Endothelial cell of umbilical vein (primary cell): ENCODE results near the gene MYO1G. TPM values are rescaled to one million over a fixed set of nuclear protein-coding genes. Genes with fewer than 3 reads are reported as not detected.

Source experiments
- BruUV-seq: library from RNA; stranded (reverse); fragments of 400-500 nt; replicated peaks from 2 replicates; lab custom pipeline; 2021; lab: Mats Ljungman, UMichigan
- CTCF ChIA-PET: fragments of 300-600, 350-600 bp; sonication (Branson Sonifier 250); formaldehyde crosslinking; loops from one replicate; lab custom pipeline; 2021; ENCODE audit warnings: antibody characterized with exemption, inconsistent platforms; lab: Charles Lee
- POLR2A ChIA-PET: fragments of 300-600, 350-600 bp; sonication (Branson Sonifier 250); formaldehyde crosslinking; loops from one replicate; lab custom pipeline; 2021; ENCODE audit warnings: antibody characterized with exemption, inconsistent platforms; lab: Charles Lee
- DNase-seq: peaks from one replicate; pipeline ENCODE4 v3.0.0-alpha.2; 2011; ENCODE audit warnings: low read depth, low spot score
- FAIRE-seq: peaks from 2 replicates; lab custom pipeline; 2011; peaks lifted over from hg19 to GRCh38; lab: Jason Lieb, UNC
- H2AFZ ChIP-seq: 2 replicates; pipeline ENCODE4 v1.6.0; 2012; ENCODE audit warnings: low read depth, low read length, control low read depth, inconsistent platforms
- H3K27ac ChIP-seq: 2 replicates; pipeline ENCODE4 v1.5.1; 2011; ENCODE audit warnings: low read depth, mild to moderate bottlenecking, control low read depth, low read length, moderate library complexity; ENCODE audit not compliant: insufficient read depth
- H3K27me3 ChIP-seq, 2 experiments: 2 replicates each; pipeline versions ENCODE4 v1.6.0 to v1.6.1; 2011; ENCODE audit warnings: low read length in 2 of 2, mixed read lengths in 1 of 2; ENCODE audit not compliant: control insufficient read depth in 2 of 2, insufficient read depth in 2 of 2
- H3K36me3 ChIP-seq, 2 experiments: 2 replicates in 1 of 2; 3 replicates in 1 of 2; pipeline ENCODE4 v1.5.1; 2011; ENCODE audit warnings: low read length in 2 of 2, mild to moderate bottlenecking in 1 of 2, moderate library complexity in 1 of 2; ENCODE audit not compliant: control insufficient read depth in 2 of 2, insufficient read depth in 2 of 2; ENCODE audit errors: extremely low read depth in 1 of 2
- H3K4me1 ChIP-seq: 3 replicates; pipeline ENCODE4 v1.5.1; 2011; ENCODE audit warnings: mild to moderate bottlenecking, low read length; ENCODE audit not compliant: control insufficient read depth, insufficient read depth; ENCODE audit errors: extremely low read depth
- H3K4me2 ChIP-seq: 2 replicates; pipeline ENCODE4 v1.6.1; 2011; ENCODE audit warnings: low read length, control low read depth, mixed read lengths; ENCODE audit not compliant: insufficient read depth
- H3K4me3 ChIP-seq, 3 experiments: fragments of 200-600 bp in 1 of 3; sonication (generic), shearing (Covaris generic) in 1 of 3; replicated peaks in 1 of 3; 2 replicates each; pipeline ENCODE4 v1.5.1; 2011 to 2016; ENCODE audit warnings: control low read depth in 3 of 3, low read length in 3 of 3, mild to moderate bottlenecking in 2 of 3, inconsistent platforms in 1 of 3, low read depth in 1 of 3, moderate library complexity in 1 of 3; ENCODE audit not compliant: insufficient read depth in 1 of 3
- H3K79me2 ChIP-seq: 2 replicates; pipeline ENCODE4 v1.6.0; 2012; ENCODE audit warnings: low read length, inconsistent platforms; ENCODE audit not compliant: control insufficient read depth, insufficient read depth
- H3K9ac ChIP-seq: replicated peaks from 2 replicates; pipeline ENCODE3; 2011; ENCODE audit warnings: low read length, control low read depth; ENCODE audit not compliant: insufficient read depth; ENCODE audit errors: extremely low read depth
- H3K9me1 ChIP-seq: replicated peaks from 3 replicates; pipeline ENCODE4 v1.6.0; 2011; ENCODE audit warnings: mild to moderate bottlenecking, low read length; ENCODE audit not compliant: control insufficient read depth, insufficient read depth; ENCODE audit errors: extremely low read depth
- H3K9me3 ChIP-seq: replicated peaks from 2 replicates; pipeline ENCODE4 v1.5.1; 2012; ENCODE audit warnings: low read length, inconsistent platforms; ENCODE audit not compliant: control insufficient read depth, insufficient read depth
- H4K20me1 ChIP-seq: replicated peaks from 2 replicates; pipeline ENCODE3; 2011; ENCODE audit warnings: mild to moderate bottlenecking, low read length; ENCODE audit not compliant: control insufficient read depth, insufficient read depth; ENCODE audit errors: extremely low read depth
- EZH2 ChIP-seq: IDR thresholded peaks from 2 replicates; pipeline ENCODE4 v1.6.1; 2012; ENCODE audit warnings: borderline replicate concordance, low read depth, mild to moderate bottlenecking, moderate library complexity, low read length, inconsistent platforms; ENCODE audit not compliant: severe bottlenecking
- FOS ChIP-seq: IDR thresholded peaks from 2 replicates; pipeline ENCODE4 v1.6.1; 2011; ENCODE audit warnings: mild to moderate bottlenecking, low read length, moderate library complexity, borderline replicate concordance; ENCODE audit not compliant: insufficient read depth
- GATA2 ChIP-seq: IDR thresholded peaks from 2 replicates; pipeline ENCODE4 v1.7.0; 2011; ENCODE audit warnings: low read depth, mild to moderate bottlenecking, moderate library complexity, mixed read lengths, low read length; ENCODE audit not compliant: insufficient read length, insufficient read depth
- MYC ChIP-seq: IDR thresholded peaks from one replicate; pipeline ENCODE4 v1.6.1; 2011; ENCODE audit warnings: mild to moderate bottlenecking, low read depth, low read length
- POLR2A ChIP-seq: IDR thresholded peaks from 2 replicates; pipeline ENCODE4 v1.6.1; 2012; ENCODE audit warnings: low read depth, mild to moderate bottlenecking, control low read depth, low read length
- POLR2AphosphoS5 ChIP-seq: IDR thresholded peaks from 2 replicates; pipeline ENCODE4 v1.6.1; 2012; ENCODE audit warnings: low read depth, mild to moderate bottlenecking, control low read depth, low read length, moderate library complexity; ENCODE audit not compliant: insufficient read depth
- dilution Hi-C: fragments of 300-500 bp; cut with MboI; formaldehyde crosslinking; loops from one replicate; pipeline ENCODE4 v1.15.0; 2019; ENCODE audit warnings: low sequenced_read_pairs; ENCODE audit not compliant: extremely low pct_ligation_motif_present
- intact Hi-C: fragments of 100-400 bp; cut with micrococcal nuclease; formaldehyde crosslinking; loops from one replicate; pipeline ENCODE4 v1.10.0; 2022
- polyA plus RNA-seq, 4 experiments: library from polyadenylated mRNA; depleted of rRNA in 3 of 4; stranded (reverse) in 3 of 4; unstranded in 1 of 4; fragments of >200 nt; gene quantifications; 2 replicates each; pipeline versions ENCODE4 v1.2.1 to v1.2.3, GENCODE V29; 2011 to 2012; ENCODE audit warnings: missing spikeins in 1 of 4
- total RNA-seq: library from RNA; stranded (reverse); gene quantifications from 2 replicates; pipeline ENCODE4 v1.2.3, GENCODE V29; 2021
- TF ChIP-seq, protein P1 (sequence below), 2 donors: IDR thresholded peaks; 1 replicate in 1 of 2; 2 replicates in 1 of 2; pipeline ENCODE4 v1.5.1; 2011; ENCODE audit warnings: low read length in 2 of 2, mild to moderate bottlenecking in 2 of 2, moderate library complexity in 2 of 2, control low read depth in 1 of 2, inconsistent platforms in 1 of 2, low read depth in 1 of 2; ENCODE audit not compliant: insufficient read depth in 1 of 2; ENCODE audit errors: extremely low read depth in 1 of 2
- TF ChIP-seq, protein P2 (sequence below): IDR thresholded peaks from 2 replicates; pipeline ENCODE4 v1.6.1; 2011; ENCODE audit not compliant: insufficient read depth, insufficient read length

MYO1G gene
- total and polyA plus RNA-seq, 2 donors (not counting 3 experiments of a cell fraction or from before 2014, with no cell fraction given): 0.11 TPM; not detected in 1

GRCh38 chr7:44987457-44987856 lies 8.6 kb upstream of the MYO1G start:
- POLR2A ChIA-PET: no interaction called here
- no peaks in the 10 kb centered on the region for H3K27me3 ChIP-seq
- H3K36me3 ChIP-seq: peaks cover 12 to 21% of the 10 kb centered on the region in 2 experiments
- no peak overlapping the region for H3K9ac ChIP-seq
- no peaks in the 10 kb centered on the region for H3K9me3 ChIP-seq
- no peak overlapping the region for H3K27ac ChIP-seq
- H3K4me3 ChIP-seq: no peak overlapping the region
- dilution Hi-C loops (no loop called here), intact Hi-C loops (no loop called here)
- H3K4me2 ChIP-seq: no peak overlapping the region
- CTCF ChIA-PET: interaction anchor here (1.2 kb wide), 1 partner anchor 12 kb away, joined by 4 read pairs; the partner anchor contains the start of gene CCM2
- no peaks in the 10 kb centered on the region for H3K9me1 ChIP-seq
- FAIRE-seq (no peak), DNase-seq (no peak)
- H4K20me1 ChIP-seq: no peaks in the 10 kb centered on the region
- TF ChIP-seq FOS (no peak), POLR2A (no peak), GATA2 (no peak), MYC (no peak), EZH2 (no peak), POLR2AphosphoS5 (no peak)
- TF ChIP-seq, protein P1, sequence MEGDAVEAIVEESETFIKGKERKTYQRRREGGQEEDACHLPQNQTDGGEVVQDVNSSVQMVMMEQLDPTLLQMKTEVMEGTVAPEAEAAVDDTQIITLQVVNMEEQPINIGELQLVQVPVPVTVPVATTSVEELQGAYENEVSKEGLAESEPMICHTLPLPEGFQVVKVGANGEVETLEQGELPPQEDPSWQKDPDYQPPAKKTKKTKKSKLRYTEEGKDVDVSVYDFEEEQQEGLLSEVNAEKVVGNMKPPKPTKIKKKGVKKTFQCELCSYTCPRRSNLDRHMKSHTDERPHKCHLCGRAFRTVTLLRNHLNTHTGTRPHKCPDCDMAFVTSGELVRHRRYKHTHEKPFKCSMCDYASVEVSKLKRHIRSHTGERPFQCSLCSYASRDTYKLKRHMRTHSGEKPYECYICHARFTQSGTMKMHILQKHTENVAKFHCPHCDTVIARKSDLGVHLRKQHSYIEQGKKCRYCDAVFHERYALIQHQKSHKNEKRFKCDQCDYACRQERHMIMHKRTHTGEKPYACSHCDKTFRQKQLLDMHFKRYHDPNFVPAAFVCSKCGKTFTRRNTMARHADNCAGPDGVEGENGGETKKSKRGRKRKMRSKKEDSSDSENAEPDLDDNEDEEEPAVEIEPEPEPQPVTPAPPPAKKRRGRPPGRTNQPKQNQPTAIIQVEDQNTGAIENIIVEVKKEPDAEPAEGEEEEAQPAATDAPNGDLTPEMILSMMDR (IDR thresholded peaks at IDR 0.05; ENCODE audit: extremely low read depth in 1 of 2, insufficient read depth in 1 of 2, low read depth in 1 of 2, low read length in 2 of 2): no peak
- TF ChIP-seq, protein P2, sequence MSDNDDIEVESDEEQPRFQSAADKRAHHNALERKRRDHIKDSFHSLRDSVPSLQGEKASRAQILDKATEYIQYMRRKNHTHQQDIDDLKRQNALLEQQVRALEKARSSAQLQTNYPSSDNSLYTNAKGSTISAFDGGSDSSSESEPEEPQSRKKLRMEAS: no peak
- peaks cover 30% of the 10 kb centered on the region for H3K79me2 ChIP-seq
- no peak overlapping the region for H2AFZ ChIP-seq
- no TSS peak for BruUV-seq
- peaks cover 29% of the 10 kb centered on the region for H3K4me1 ChIP-seq
